Activated CD4-positive, alpha-beta T cell treated with anti-CD3 and anti-CD28 coated beads for 24 hours (primary cell): ENCODE data around the gene FOXI3.

ENCODE experiments used
- DNase-seq, 2 donors: peaks; one replicate each; pipeline ENCODE4 v3.0.0-alpha.2; 2020; ENCODE audit warnings: low read depth in 2 of 2

The FOXI3 gene

DNA sequence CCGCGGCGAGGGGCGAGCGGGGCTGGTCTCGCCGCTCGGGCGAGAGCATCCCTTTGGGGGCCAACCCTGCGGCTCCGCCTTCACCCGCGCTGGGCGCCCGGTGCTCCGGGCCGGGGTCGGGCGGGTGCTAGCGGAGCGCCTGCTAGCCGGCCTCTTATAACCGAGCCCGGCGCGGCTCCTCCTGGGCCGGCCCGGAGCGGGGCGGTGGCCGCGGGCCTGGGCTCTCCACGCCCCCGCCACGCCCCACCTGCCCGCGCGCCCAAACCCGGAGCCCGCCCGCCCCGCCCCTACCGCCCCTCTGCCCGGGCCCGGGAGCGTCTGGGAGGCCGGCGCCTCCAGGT lies at the start of gene FOXI3:
Gene FOXI3 (minus strand): TSS at position 129 of the 341 bp plus-strand sequence. CDS start 158 bp downstream, outside the sequence.
- peak in 1 of 2 donors; percentile 1 for DNase-seq

DNA sequence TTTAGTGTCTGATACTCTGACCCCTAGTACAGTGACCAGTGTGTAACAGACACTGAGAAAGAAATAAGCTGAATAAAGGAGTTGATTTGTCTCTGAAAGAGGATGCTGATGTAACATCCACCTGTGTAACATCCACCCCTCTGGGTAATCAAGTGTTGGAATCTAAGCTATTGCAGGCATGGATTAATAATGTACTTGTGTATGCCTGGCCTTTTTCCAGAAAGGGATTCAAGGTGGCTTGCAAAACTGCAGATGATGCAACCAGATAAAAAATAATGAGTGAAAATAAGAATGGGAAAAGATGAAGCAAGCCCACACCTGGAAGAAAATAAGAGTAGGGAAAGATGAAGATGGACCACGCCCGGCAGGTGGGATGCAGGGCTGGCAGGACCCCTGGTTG lies 48.2 kb upstream of the FOXI3 start:
- no peak for DNase-seq

DNA sequence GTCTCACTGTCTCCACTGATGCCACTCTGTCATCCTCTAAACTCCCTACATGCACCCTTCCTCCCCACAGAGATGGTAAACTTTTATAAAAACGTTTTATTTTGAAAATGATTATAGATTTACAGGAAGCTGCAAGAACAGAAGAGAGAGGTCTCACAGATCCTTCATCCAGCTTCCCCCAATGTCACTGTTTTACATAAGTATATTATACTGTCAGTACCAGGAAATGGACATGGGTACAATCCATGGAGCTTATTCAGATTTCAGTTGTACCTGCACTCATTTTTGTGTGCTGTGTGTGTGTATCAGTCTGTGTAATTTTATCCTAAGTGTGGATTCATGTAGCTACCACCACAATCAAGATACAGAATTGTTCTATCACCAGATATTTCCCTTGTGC lies 46.7 kb upstream of the FOXI3 start:
- no peak for DNase-seq

DNA sequence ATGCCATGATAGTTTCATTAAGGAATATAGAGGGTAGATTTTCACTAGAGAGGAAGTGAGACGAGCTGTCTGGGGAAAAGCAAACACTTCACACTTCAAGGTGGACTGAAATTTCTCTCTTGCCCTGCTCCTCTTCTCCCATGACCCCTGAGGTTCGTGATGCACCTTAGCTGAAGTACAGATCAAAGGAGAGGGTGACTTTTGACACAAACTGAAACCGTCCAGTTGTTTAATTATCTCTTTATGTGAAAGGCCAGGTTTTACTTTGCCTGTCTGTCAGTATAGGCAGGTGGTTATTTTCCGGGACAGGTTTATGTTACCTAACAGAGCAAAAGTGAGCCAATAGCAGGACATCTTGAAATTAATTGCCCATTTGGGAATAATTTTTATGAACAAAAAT lies 41.0 kb upstream of the FOXI3 start:
- no peak for DNase-seq

DNA sequence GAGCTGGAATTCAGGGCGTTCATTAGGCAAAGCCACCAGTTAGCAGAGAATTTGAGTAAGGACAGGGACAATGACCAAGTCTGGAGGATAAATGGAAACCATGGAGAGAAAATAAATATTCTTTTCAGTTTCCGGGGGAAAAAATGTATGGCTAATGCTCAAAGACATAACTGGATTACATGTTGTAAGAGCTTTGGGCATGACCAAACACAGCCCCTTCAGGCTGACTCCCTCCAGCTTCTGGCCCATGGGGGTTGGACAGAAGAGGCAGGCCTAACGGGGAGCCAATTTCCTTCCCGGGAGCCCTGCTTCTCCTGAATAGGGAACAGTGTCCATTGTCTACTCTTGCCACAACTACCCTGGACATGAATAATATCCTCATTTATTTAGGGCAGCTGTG lies 39.5 kb upstream of the FOXI3 start:
- no peak for DNase-seq

DNA sequence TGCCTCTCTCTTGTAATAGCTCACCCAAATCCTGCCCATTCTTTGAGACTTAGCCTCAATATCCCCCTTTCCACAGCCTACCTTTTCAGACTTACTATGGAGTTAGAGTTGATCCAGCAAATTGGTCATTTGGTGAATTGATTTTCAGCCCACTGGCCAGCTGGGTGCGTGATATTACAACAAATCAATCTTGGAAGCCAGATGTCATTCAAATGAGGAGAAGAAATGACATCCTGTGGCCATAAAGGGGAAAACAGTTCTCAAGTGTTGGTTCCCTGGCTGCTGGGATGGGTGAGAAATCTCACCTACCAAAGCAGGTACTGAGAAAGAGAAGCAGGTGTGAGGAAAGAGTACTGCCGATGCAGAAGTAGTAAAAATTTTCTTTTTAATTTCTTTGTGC lies 36.7 kb upstream of the FOXI3 start:
- no peak for DNase-seq

DNA sequence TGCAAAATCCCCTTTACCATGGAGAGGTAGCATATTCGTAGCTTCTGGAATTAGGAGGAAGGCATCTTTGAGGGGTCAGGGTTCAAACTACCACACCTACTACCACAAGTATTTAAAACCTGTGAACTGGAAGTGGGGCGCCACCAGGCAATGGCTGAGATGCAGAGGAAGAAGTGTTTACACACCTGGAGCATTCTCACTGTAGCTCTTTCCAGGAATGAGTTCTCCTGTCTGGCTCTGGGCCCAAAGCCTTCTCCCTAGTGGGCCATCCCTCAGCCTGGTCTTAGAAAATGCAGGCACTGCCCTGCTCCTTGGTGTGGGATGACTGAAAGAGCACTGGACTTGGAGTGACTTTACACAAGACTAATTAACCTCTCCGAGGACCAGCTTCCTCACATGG lies 30.7 kb upstream of the FOXI3 start:
- no peak for DNase-seq

DNA sequence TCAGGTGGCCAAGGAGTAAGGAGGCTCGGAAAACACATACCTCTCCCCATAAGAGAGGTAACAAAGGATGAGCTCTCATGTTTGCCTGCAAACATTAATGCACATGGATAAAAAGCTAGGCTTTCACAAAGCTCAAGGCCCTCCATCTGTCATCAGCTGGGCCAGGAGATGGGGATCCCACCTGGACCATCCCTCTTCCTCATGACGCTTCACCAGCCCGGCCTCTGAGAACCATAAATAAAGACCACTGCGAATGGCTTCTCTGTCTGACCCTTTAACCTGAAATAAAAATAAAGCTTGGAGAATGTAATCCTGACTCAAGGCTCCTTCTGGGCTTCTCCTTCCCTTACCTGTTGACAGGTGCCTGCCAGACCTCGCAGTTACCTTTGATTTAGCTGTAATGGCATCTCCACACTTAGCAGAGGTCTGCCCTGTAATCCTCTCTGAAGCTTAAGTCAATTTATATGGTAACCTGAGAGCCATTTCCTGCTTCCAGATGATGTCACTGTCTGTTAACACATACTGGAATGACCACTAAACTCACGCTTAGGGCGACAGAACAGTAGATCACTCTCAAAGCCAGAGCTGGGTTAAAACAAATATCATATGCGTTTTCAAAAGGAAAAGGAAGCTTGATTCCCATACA lies 29.3 kb upstream of the FOXI3 start:
- no peak for DNase-seq

DNA sequence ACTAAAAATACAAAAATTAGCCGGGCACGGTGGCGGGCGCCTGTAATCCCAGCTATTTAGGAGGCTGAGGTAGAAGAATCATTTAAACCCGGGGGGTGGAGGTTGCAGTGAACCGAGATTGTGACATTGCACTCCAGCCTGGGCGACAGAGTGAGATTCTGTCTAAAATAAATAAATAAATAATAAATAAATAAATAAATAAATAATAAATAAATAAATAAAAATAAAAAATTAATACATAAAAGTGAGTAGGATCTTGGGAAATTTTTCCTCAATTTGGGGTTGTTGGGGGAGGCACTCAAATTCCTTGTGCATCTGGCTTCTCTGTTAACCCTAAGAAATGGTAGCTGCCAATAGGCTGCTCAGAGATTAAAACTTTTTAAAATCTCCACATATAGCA lies 20.3 kb upstream of the FOXI3 start:
- DNase-seq, result no peak

DNA sequence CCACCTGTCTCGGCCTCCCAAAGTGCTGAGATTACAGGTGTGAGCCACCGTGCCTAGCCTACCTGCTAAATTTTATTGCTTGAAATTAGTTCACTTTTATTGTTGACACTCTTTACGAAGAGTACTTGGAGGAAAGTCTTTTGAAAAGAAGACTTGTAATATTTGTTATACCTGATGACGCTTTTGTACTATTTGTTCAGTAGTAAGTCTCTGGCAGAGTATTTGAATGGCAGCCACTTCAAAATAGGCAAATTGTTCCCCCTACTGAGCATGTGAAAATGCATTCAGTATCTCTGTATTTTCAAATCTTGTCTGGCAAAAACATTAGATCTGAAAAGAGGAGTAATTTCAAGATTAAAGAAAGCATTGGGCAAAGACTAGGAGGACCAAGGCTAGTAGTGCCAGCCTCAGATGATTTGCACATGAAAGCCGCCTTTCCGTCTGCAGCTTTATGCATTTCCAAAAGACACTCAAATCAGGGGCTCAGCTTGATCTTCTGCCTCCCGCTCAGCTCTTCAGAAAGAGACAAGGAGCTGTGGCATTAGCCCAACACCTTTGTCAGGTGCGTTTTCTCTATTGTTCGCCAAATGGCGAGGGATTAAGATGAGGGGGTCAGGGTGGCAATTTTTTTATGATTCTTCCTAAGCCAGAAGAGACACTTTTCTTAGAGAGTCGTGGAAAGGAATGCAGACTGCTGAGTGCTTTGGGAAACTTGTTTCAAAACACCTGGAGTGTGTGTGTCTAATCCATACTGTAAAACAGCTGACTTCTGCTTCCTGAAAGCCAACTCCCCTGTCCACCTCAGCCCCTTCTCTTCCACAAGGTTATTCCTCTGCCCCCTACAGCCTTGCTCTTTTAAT lies 18.8 kb upstream of the FOXI3 start:
- DNase-seq, result no peak

DNA sequence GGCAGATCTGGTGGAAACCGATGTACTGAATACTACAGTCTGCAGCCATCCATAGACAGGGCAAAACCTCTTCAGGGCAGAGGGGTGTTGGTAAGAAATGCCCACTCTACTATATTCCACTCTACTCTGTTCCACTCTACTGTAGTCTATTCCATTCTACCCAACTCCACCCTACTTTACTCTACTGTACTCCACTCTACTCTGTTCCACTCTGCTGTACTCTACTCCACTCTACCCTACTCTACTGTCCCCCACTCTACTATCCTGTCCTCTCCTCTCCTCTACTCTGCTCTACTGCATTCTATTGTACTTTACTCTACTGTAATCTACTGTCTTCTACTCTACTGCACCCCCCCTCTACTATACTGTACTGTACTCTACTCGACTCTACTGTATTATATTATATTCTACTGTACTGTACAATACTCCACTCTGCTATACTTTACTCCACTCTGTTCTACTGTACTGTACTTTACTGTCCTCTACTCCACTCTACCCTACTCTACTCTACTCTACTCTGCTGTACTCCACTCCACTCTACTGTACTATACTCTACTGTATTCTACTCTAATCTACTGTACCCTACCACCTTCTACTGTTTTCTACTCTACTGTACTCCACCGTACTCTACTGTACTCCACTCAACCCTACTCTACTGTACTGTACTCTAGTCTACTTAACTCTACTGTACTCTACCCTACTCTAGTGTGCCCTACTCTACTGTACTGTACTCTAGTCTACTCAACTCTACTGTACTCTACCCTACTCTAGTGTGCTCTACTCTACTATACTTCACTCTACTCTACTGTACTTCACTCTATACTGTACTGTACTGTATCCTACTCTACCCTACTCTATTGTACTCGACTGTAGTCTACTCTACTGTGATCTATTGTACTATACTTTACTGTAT lies 17.0 kb upstream of the FOXI3 start:
- DNase-seq, result no peak

DNA sequence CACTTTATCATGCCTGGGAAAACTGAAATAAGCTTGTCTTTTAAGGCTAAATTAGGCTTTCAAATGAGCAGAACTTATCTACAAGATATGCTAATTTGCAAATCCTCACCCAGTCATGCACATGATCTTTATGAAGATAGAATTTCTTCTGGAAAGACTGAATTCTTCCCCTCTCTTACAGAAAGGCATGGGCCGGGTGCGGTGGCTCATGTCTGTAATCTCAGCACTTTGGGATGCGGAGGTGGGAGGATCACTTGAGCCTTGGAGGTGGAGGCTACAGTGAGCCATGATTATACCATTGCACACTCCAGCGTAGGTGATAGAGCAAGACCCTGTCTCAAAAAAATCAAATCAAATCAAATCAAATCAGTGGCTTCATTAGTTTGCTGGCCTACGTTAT lies 11.7 kb upstream of the FOXI3 start:
- no peak for DNase-seq

DNA sequence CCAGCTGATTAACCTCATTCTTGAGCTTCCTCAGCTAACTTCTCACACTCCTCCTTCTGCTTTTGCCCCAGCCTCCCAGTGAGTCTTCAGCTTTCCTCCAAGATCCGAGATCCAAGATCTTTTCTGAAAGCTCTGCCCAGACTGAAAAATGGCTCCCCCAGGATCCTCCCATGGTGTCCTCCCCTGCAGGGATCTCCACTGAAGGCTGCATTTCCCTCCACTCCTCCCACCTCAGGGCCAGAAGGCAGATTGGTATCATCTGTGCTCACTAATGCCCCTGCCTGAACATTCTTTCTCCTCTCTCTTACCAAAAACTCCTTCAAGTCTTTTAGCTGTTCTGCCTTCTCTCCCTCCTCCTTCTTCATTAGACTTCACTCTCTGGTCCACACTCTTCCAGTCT lies 6.1 kb upstream of the FOXI3 start:
- no peak for DNase-seq

DNA sequence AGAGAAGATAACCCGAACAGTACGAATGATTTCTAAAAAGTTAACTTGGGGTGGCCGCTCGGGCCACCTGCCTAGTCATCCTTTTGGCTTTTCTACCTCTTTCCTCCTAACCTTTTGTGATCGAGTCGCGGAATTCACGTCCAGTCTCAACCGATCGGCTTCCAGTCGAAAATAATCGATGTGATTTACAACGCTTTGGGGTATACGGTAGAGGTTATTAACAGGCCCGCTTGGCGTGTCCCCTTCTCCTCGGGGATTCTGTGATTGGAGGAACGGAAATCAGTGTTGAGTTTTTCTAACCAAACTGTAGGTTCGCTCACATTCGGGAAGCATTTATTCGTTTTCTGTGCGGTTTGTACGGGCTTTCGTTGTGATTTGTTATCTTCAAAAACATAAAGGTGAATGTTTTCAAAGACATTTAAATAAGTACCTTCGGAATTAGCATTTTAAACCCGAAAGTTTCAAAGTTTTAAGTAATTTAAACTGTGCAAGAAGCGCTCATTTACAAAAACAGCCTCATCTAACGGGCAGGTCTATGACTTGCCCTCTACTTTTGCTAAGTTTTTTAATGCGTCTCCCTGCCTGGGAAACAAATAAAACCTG lies 588 bp upstream of the FOXI3 start:
- DNase-seq, result no peak

DNA sequence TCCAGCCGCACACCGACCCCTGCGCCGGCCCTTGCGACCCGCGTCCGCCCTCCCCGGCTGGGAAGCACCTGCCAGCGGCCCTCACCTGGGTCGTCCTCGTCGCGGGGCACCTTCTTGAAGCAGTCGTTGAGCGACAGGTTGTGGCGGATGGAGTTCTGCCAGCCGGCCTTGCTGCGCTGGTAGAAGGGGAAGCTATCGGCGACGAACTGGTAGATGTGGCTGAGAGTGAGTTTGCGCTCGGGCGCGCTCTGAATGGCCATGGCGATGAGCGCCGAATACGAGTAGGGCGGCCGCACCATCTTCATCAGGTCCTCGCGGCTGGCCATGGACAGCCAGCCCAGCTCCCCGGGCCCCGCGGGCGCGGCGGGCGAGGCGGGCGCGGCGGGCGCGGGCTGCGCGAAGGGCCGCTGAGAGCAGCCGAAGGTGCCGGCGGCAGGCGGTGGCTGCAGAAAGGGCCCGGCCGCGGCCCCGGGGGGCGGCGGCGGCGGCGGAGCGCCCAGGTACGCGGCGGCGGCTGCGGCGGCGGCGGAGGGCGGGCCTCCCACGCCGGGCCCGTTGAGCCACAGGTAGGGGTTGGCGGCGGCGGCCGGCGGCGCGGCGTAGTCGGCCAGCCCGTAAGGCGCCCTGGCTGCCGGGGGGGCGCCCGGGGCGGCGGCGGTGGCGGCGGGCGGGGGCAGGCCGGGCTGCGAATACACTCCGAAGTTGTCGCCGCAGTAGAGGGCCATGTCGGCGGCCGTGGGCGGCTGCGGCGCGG lies 505 bp downstream of the FOXI3 start:
- no peak for DNase-seq

DNA sequence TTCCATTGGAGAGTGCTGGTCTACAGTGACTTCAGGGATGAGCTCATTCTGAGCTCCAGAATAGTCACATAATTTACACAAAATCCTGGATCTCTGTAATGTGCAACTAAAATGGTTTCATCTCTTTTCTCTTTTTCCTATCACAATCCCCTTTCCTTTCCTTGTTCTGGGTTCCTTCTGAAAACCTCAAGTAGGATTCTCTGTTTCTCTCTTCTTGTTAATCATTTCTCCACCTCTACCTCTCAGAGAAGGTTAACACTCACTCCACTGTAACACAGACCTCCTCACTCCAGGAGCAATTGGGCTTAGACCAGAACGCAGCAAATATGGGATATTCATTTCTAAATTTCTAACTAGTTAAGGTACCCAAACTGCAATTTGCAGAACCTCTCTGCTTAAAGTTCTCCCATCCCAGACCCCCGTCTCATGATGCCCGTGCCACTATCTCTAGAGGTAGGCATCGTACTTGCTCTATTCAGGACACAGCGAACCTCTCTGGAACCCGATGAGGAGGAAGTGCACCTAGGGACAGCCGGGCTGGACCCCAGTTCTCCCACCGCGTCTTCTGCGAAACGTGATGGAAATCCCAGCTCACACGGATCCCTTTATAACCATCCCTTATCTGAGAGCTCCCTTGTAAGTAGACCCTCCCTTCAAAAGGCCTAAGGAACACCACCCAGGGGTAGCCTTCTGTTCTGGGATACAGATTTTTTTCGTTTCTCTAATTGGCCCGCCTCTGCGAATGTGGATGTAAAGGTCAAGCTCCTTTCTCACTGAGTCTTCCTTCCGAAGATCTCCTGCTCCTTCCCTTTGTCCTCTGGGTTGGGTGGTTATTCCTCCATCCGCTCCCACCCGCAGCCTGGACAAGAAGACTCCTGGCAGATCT lies 1.3 kb downstream of the FOXI3 start:
- no peak for DNase-seq

DNA sequence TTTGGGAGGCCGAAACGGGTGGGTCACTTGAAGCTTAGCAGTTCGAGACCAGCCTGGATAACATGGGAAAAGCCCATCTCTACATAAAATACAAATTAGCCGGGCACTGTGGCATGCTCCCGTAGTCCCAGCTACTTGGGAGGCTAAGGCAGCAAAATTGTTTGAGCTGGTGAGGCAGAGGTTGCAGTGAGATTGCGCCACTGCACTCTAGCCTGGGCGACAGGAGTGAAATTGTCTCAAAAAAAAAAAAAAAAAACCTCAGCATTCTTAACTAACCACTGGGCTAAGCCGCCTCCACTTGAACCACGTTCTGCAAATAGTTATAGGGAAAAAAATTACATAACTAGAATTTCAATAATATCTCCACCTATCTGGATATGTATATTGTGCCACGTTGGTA lies 2.3 kb downstream of the FOXI3 start:
- no peak for DNase-seq

DNA sequence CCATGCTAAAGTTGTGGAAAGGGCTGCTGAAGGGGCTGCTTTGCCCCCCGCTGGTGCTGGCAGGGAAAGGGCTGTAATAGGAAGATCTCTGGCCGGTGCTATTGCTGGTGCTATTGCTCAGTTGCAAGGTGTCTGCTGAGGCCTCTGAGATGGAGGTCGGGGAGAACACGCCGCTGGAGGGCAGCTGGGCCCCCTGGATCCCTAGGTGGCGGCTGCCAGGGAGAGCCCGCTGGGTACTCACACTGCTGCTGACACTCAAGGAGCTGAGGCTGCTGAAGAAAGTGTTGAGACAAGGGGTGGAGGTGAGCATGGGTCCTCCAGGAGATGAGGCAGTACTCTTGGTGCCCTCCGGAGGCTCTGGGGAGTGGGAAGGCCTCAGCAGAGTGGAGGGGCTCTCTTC lies 4.2 kb downstream of the FOXI3 start:
- DNase-seq, result no peak

DNA sequence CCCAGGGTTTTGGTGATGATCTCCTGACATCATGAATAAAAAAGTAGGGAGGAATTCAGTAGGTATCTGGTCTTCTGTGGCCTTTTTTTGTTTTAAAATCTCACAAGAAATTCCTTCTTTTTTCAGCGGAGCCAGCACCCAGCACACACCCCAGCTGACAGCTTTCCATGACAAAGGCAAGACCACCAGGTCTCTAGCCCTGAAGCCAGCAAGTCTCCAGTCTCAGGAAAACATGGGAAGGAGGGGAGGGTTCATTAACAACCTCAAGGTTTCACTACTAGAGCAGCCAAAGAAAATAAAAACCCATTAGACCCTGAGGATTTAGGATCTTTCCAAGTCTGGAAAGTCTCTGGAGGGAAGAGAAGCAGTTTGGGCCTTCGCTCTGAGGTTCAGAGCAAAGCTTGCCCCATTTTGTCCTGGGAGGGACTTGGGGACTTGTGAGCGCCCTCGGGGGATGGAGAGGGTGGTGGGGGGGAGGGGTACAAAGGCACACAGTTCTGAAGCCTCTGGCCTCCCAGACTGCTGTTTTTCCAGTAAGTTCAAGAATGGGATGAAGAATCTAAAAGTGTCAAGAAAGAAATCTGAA lies 9.0 kb downstream of the FOXI3 start:
- DNase-seq, result no peak

DNA sequence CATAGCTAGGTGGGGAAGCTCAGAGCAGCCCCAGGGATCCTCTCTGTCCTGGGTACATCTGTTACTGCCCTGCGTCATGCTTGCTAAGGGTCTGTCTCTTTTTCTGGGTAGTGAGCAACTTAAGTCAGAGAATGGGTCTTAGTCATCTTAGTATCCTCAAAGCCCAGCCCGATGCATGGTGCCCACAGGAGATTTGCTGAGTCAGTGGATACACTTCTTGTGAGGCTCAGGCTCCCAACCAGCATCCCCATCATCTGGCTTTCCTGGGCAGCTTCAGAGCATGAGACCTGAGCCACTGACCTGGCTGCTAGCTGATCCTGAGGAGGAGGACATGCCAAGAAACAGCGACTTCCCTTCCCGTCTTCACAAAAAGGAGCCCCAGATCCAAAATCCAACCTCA lies 10.0 kb downstream of the FOXI3 start:
- no peak for DNase-seq
